HepG2 (cell line): ENCODE measurements around the gene STUB1. TPM values are rescaled to one million over a fixed set of nuclear protein-coding genes. Genes with fewer than 3 reads are reported as not detected.
"Not testable (repeated sequence)": the region's sequence is repeated elsewhere in the genome, so short reads cannot be mapped to it uniquely, and the experiment has no call there.

Source experiments
- ATAC-seq: fragments of 200-7000 bp; cut with Tn5 transposase; 3 replicates; pipeline ENCODE4 v1.9.1; 2020; ENCODE audit warnings: mild to moderate bottlenecking, moderate library complexity
- BruUV-seq: library from RNA; stranded (reverse); fragments of 400-500 nt; replicated peaks from 2 replicates; lab custom pipeline; 2021; lab: Mats Ljungman, UMichigan
- CTCF ChIA-PET: fragments of 300-600 bp; formaldehyde crosslinking; extraction: SDS; loops from one replicate; lab custom pipeline; 2021; ENCODE audit warnings: low total read pairs, inconsistent platforms, low intra/inter-chr PET ratio; lab: Yijun Ruan, JAX
- POLR2A ChIA-PET: fragments of 350-600 bp; sonication (Branson Sonifier 250); formaldehyde crosslinking; loops from one replicate; lab custom pipeline; 2020; ENCODE audit warnings: antibody characterized with exemption, inconsistent platforms; lab: Yijun Ruan, JAX
- DNase-seq: peaks from one replicate; pipeline ENCODE4 v3.0.0-alpha.2; 2015; ENCODE audit warnings: low spot score
- FAIRE-seq: peaks from 3 replicates; lab custom pipeline; 2011; peaks lifted over from hg19 to GRCh38; lab: Jason Lieb, UNC
- H2AFZ ChIP-seq: one replicate; pipeline ENCODE4 v1.6.1; 2011; ENCODE audit warnings: low read length, inconsistent platforms
- H3K27ac ChIP-seq: fragments of 300-600 bp; 3 replicates; pipeline ENCODE4 v1.8.0; 2011; ENCODE audit warnings: mixed run types, mild to moderate bottlenecking, mixed read lengths, low read length, inconsistent platforms; ENCODE audit not compliant: insufficient read depth; ENCODE audit errors: extremely low read length
- H3K27me3 ChIP-seq, 2 experiments: fragments of 200-600 bp in 1 of 2; 2 replicates in 1 of 2; 3 replicates in 1 of 2; pipeline versions ENCODE4 v1.6.0 to v1.8.0; 2011; ENCODE audit warnings: low read length in 2 of 2, mild to moderate bottlenecking in 2 of 2, moderate library complexity in 2 of 2, inconsistent platforms in 1 of 2; ENCODE audit not compliant: insufficient read depth in 2 of 2, control insufficient read depth in 1 of 2
- H3K36me3 ChIP-seq, 2 experiments: fragments of 200-600 bp in 1 of 2; replicated peaks in 1 of 2; 2 replicates in 1 of 2; 3 replicates in 1 of 2; pipeline versions ENCODE4 v1.5.1 to v1.8.0; 2011; ENCODE audit warnings: low read length in 2 of 2, inconsistent platforms in 1 of 2; ENCODE audit not compliant: insufficient read depth in 2 of 2, control insufficient read depth in 1 of 2
- H3K4me1 ChIP-seq: 2 replicates; pipeline ENCODE4 v1.5.1; 2012; ENCODE audit warnings: low read length, inconsistent platforms; ENCODE audit not compliant: insufficient read depth
- H3K4me2 ChIP-seq: 2 replicates; pipeline ENCODE4 v1.6.0; 2011; ENCODE audit warnings: low read depth, low read length, inconsistent platforms
- H3K4me3 ChIP-seq, 3 experiments: fragments of 200-600 bp in 1 of 3; sonication (generic), shearing (Covaris generic) in 1 of 3; replicated peaks in 1 of 3; 2 replicates each; pipeline ENCODE4 v1.5.1; 2011 to 2016; ENCODE audit warnings: low read length in 3 of 3, inconsistent platforms in 2 of 3, low read depth in 2 of 3, mild to moderate bottlenecking in 2 of 3, control low read depth in 1 of 3, mixed read lengths in 1 of 3; ENCODE audit not compliant: insufficient read depth in 1 of 3
- H3K79me2 ChIP-seq: one replicate; pipeline ENCODE4 v1.6.1; 2011; ENCODE audit warnings: low read length, inconsistent platforms; ENCODE audit not compliant: insufficient read depth
- H3K9ac ChIP-seq: 2 replicates; pipeline ENCODE4 v1.6.0; 2011; ENCODE audit warnings: mild to moderate bottlenecking, low read depth, low read length, inconsistent platforms; ENCODE audit not compliant: insufficient read depth
- H3K9me3 ChIP-seq: 2 replicates; pipeline ENCODE4 v1.5.1; 2012; ENCODE audit warnings: mild to moderate bottlenecking, low read length
- H4K20me1 ChIP-seq: 2 replicates; pipeline ENCODE4 v1.6.0; 2011; ENCODE audit warnings: inconsistent platforms, mild to moderate bottlenecking, low read length, moderate library complexity; ENCODE audit not compliant: insufficient read depth
- ATF2 ChIP-seq: sonication (generic); formaldehyde crosslinking; IDR thresholded peaks from 2 replicates; pipeline ENCODE4 v1.4.0; 2020; ENCODE audit warnings: missing genetic modification reagents
- BCL3 ChIP-seq: sonication (generic); formaldehyde crosslinking; IDR thresholded peaks from 2 replicates; pipeline ENCODE4 v1.5.1; 2020; ENCODE audit warnings: mild to moderate bottlenecking, missing genetic modification reagents, moderate library complexity
- CEBPB ChIP-seq: IDR thresholded peaks from 2 replicates; pipeline ENCODE4 v1.6.1; 2011; ENCODE audit warnings: low read depth, low read length, improper control_type of control experiment, borderline replicate concordance
- FOXP1 ChIP-seq, 2 experiments: fragments of 450-650 bp in 1 of 2; IDR thresholded peaks; 2 replicates each; pipeline ENCODE4 v1.6.1; 2017 to 2018; ENCODE audit warnings: antibody characterized with exemption in 1 of 2
- HDAC1 ChIP-seq: sonication (generic); formaldehyde crosslinking; IDR thresholded peaks from 2 replicates; pipeline ENCODE4 v1.5.1; 2020; ENCODE audit warnings: mild to moderate bottlenecking, missing genetic modification reagents
- HDAC2 ChIP-seq: sonication (generic); formaldehyde crosslinking; IDR thresholded peaks from 2 replicates; pipeline ENCODE4 v1.4.0; 2020; ENCODE audit warnings: missing genetic modification reagents
- KAT8 ChIP-seq: IDR thresholded peaks from 2 replicates; pipeline ENCODE4 v1.6.1; 2016; ENCODE audit warnings: missing genetic modification reagents, missing compliant biosample characterization
- MIXL1 ChIP-seq: IDR thresholded peaks from 2 replicates; pipeline ENCODE4 v1.6.1; 2016
- POGK ChIP-seq: sonication (generic); formaldehyde crosslinking; conservative IDR thresholded peaks from 2 replicates; pipeline ENCODE4 v1.8.0; 2022; ENCODE audit warnings: mild to moderate bottlenecking, moderate library complexity, missing genetic modification reagents
- RARA ChIP-seq: IDR thresholded peaks from 2 replicates; pipeline ENCODE4 v1.6.1; 2016; ENCODE audit warnings: missing genetic modification reagents, missing compliant biosample characterization
- TBX3 ChIP-seq: fragments of 450-650 bp; IDR thresholded peaks from 2 replicates; pipeline ENCODE4 v1.6.1; 2017; ENCODE audit warnings: antibody characterized with exemption, mild to moderate bottlenecking, inconsistent platforms, borderline replicate concordance
- TEAD3 ChIP-seq: optimal IDR thresholded peaks from 2 replicates; pipeline ENCODE3; 2016; ENCODE audit warnings: borderline replicate concordance
- THAP9 ChIP-seq: sonication (generic); formaldehyde crosslinking; IDR thresholded peaks from 2 replicates; pipeline ENCODE4; 2020; ENCODE audit warnings: missing genetic modification reagents, mild to moderate bottlenecking, borderline replicate concordance
- ZMYM3 ChIP-seq: sonication (generic); formaldehyde crosslinking; IDR thresholded peaks from 2 replicates; pipeline ENCODE4 v1.5.1; 2020; ENCODE audit warnings: mild to moderate bottlenecking, missing genetic modification reagents
- ZNF331 ChIP-seq: sonication (generic); formaldehyde crosslinking; IDR thresholded peaks from 2 replicates; pipeline ENCODE4 v1.4.0; 2020; ENCODE audit warnings: missing genetic modification reagents
- ZNF7 ChIP-seq: IDR thresholded peaks from 2 replicates; pipeline ENCODE4 v1.6.1; 2016; ENCODE audit warnings: missing biosample characterization, missing genetic modification reagents
- WGBS: methylation state at CpG from one replicate; pipeline ENCODE4 v1.1.6; 2017; ENCODE audit warnings: low lambda C conversion rate; 5-methylcytosine and 5-hydroxymethylcytosine counted together
- in situ Hi-C: cut with HindIII; loops from 2 replicates; pipeline ENCODE4 v1.10.0; 2017; ENCODE audit warnings: low pct_unique_long_range_greater_than_20kb; ENCODE audit not compliant: extremely low pct_ligation_motif_present
- intact Hi-C: fragments of 100-400 bp; cut with micrococcal nuclease; formaldehyde crosslinking; loops from one replicate; pipeline ENCODE4 v1.10.0; 2022; ENCODE audit not compliant: unreplicated experiment
- polyA plus RNA-seq, 8 experiments: library from polyadenylated mRNA; depleted of rRNA in 3 of 8; stranded (reverse) in 7 of 8; unstranded in 1 of 8; fragments of >200 nt; fragmentation: Illumina TruSeq in 4 of 8; extraction: Trizol in 4 of 8; gene quantifications; 2 replicates each; pipeline versions ENCODE4 v1.2.1 to v1.2.3, GENCODE V29; 2011 to 2016; ENCODE audit warnings: low read depth in 4 of 8, missing spikeins in 1 of 8, mixed read lengths in 1 of 8; ENCODE audit not compliant: insufficient read depth in 1 of 8
- total RNA-seq, 5 experiments: library from RNA; depleted of rRNA; stranded (reverse); fragments of >200 nt; fragmentation: Illumina TruSeq; extraction: Trizol; gene quantifications; 2 replicates each; pipeline ENCODE4 v1.2.3, GENCODE V29; 2016; ENCODE audit warnings: low read depth in 1 of 5

STUB1 gene
- total and polyA plus RNA-seq, 2 of the 13 experiments (the other 11 are each of a cell fraction or from before 2014, with no cell fraction given) = 52.9 to 78.2 TPM

GRCh38 chr16:712740-713250, 32.6 kb downstream of the STUB1 start:
- H3K4me2 ChIP-seq; H4K20me1 ChIP-seq; H3K36me3 ChIP-seq; H3K4me3 ChIP-seq; intact Hi-C loops; BruUV-seq; H3K79me2 ChIP-seq; H3K9me3 ChIP-seq; H3K27ac ChIP-seq; H3K9ac ChIP-seq; H2AFZ ChIP-seq; TF ChIP-seq FOXP1 (IDR thresholded peaks at IDR 0.05): not testable (repeated sequence)
- in situ Hi-C loops = loop anchor here (5.0 kb wide), 1 partner anchor 75 kb away; the partner anchor contains the start of genes CHTF18 and RPUSD1
- Histone ChIP-seq H3K4me1 (peaks cover 35% of the 10 kb centered on the region), H3K27me3 (peaks cover 3 to 36% of the 10 kb centered on the region in 2 experiments; a peak in 4 of 5 replicates)
- DNase-seq (peak; percentile 93), ATAC-seq (peak; percentile 14), FAIRE-seq (peak; percentile 83)
- ChIA-PET POLR2A (interaction anchor here (0.6 to 1.4 kb wide), 8 partner anchors 8 to 75 kb away, joined by 3 to 9 read pairs (median 4); partner anchors contain the start of genes ANTKMT, CHTF18, CIAO3 and HAGHL), CTCF (interaction anchor here (1.1 to 2.3 kb wide), 3 partner anchors 21 to 73 kb away, joined by 3 to 19 read pairs (median 13); partner anchors contain the start of gene CIAO3)
- 22% methylated on average over 13 of the region's 13 CpGs for WGBS
- peak; percentile 17; the same call in 1 of the 2 replicates for TF ChIP-seq ATF2 (CRISPR knock-in tag)
- TF ChIP-seq TEAD3 (CRISPR knock-in tag) = peak; percentile 88
- TF ChIP-seq KAT8 = 0 out of 2 replicates have a peak, but pooled peaks have one; percentile 45
- TF ChIP-seq TBX3 = peak; percentile 58; the same call in 1 of the 2 replicates
- TF ChIP-seq MIXL1 (CRISPR knock-in tag) = 0 out of 2 replicates have a peak, but pooled peaks have one; percentile 29
- TF ChIP-seq RARA (CRISPR knock-in tag) = peak; percentile 30; the same call in 1 of the 2 replicates
- TF ChIP-seq HDAC2 (CRISPR knock-in tag) = peak; percentile 57; the same call in 1 of the 2 replicates
- TF ChIP-seq FOXP1 (CRISPR knock-in tag; IDR thresholded peaks at IDR 0.05) = 0 out of 2 replicates have a peak, but pooled peaks have one; percentile 13
- peak; percentile 77 for TF ChIP-seq ZMYM3 (CRISPR knock-in tag)
- TF ChIP-seq CEBPB = peak; percentile 81
- TF ChIP-seq POGK (CRISPR knock-in tag) = 0 out of 2 replicates have a peak, but pooled peaks have one; percentile 37
- peak; percentile 35; the same call in 1 of the 2 replicates for TF ChIP-seq ZNF7 (CRISPR knock-in tag)
- peak; percentile 45; the same call in 1 of the 2 replicates for TF ChIP-seq HDAC1
- peak; percentile 50; the same call in 1 of the 2 replicates for TF ChIP-seq THAP9 (CRISPR knock-in tag)
- 0 out of 2 replicates have a peak, but pooled peaks have one; percentile 30 for TF ChIP-seq BCL3 (CRISPR knock-in tag)
- 0 out of 2 replicates have a peak, but pooled peaks have one; percentile 12 for TF ChIP-seq ZNF331 (CRISPR knock-in tag)
